T-helper 1 cell treated with Interleukin-12 subunit alpha and Interleukin-12 subunit beta and Interleukin-4 antibody, amounts not matched to agents 30 μg/mL and 1 μg/mL, for 36 hours (primary cell): ENCODE results near the gene MICAL2.
A peak's percentile ranks its signal among the peaks of the same experiment; 100 is the strongest.

Experiments
- H3K27ac Mint-ChIP-seq: one replicate; pipeline ENCODE4 v1.8.0; 2021; ENCODE audit warnings: mild to moderate bottlenecking, mixed read lengths
- H3K27me3 Mint-ChIP-seq: one replicate; pipeline ENCODE4 v1.8.0; 2021; ENCODE audit warnings: low read depth, mixed read lengths
- H3K36me3 Mint-ChIP-seq: one replicate; pipeline ENCODE4 v1.8.0; 2021; ENCODE audit warnings: low read depth, mixed read lengths
- H3K4me1 Mint-ChIP-seq: one replicate; pipeline ENCODE4 v1.8.0; 2021; ENCODE audit warnings: low read depth, mixed read lengths
- H3K4me3 Mint-ChIP-seq: one replicate; pipeline ENCODE4 v1.8.0; 2021; ENCODE audit warnings: mild to moderate bottlenecking, moderate library complexity, mixed read lengths
- H3K9me3 Mint-ChIP-seq: one replicate; pipeline ENCODE4 v1.8.0; 2021; ENCODE audit warnings: mixed read lengths

The MICAL2 gene

GRCh38 chr11:12215181-12215593 lies 104.8 kb downstream of the MICAL2 start:
- Mint-ChIP-seq H3K9me3 (no peaks in the 10 kb centered on the region), H3K27ac (no peak overlapping the region), H3K27me3 (no peaks in the 10 kb centered on the region), H3K4me3 (no peak overlapping the region), H3K36me3 (peaks cover 47% of the 10 kb centered on the region), H3K4me1 (peaks cover 29% of the 10 kb centered on the region)

- Mint-ChIP-seq H3K36me3 (peaks cover 46% of the 10 kb centered on the region), H3K4me3 (no peak overlapping the region), H3K27me3 (no peaks in the 10 kb centered on the region), H3K27ac (no peak overlapping the region), H3K4me1 (peaks cover 31% of the 10 kb centered on the region), H3K9me3 (no peaks in the 10 kb centered on the region)
Measured at GRCh38 chr11:12216041-12216451, 105.7 kb downstream of the MICAL2 start.

GRCh38 chr11:12216671-12217374 lies 106.4 kb downstream of the MICAL2 start:
- Mint-ChIP-seq H3K4me3 (no peak overlapping the region), H3K9me3 (no peaks in the 10 kb centered on the region), H3K36me3 (peaks cover 52% of the 10 kb centered on the region), H3K27ac (peak overlapping the region; percentile 26), H3K27me3 (no peaks in the 10 kb centered on the region), H3K4me1 (peaks cover 35% of the 10 kb centered on the region)

GRCh38 chr11:12217879-12218278 lies 107.5 kb downstream of the MICAL2 start:
- Mint-ChIP-seq H3K4me3 (no peak overlapping the region), H3K36me3 (peaks cover 55% of the 10 kb centered on the region), H3K4me1 (peaks cover 40% of the 10 kb centered on the region), H3K27ac (no peak overlapping the region), H3K9me3 (no peaks in the 10 kb centered on the region), H3K27me3 (no peaks in the 10 kb centered on the region)

GRCh38 chr11:12218909-12219308 lies 108.5 kb downstream of the MICAL2 start:
- Mint-ChIP-seq H3K27me3 (no peaks in the 10 kb centered on the region), H3K4me1 (peaks cover 51% of the 10 kb centered on the region), H3K27ac (peak overlapping the region; percentile 34), H3K36me3 (peaks cover 55% of the 10 kb centered on the region), H3K4me3 (no peak overlapping the region), H3K9me3 (no peaks in the 10 kb centered on the region)

GRCh38 chr11:12219757-12220156 lies 109.4 kb downstream of the MICAL2 start:
- Mint-ChIP-seq H3K27ac (no peak overlapping the region), H3K9me3 (no peaks in the 10 kb centered on the region), H3K4me1 (peaks cover 58% of the 10 kb centered on the region), H3K27me3 (no peaks in the 10 kb centered on the region), H3K36me3 (peaks cover 61% of the 10 kb centered on the region), H3K4me3 (no peak overlapping the region)

- no peaks in the 10 kb centered on the region for H3K9me3 Mint-ChIP-seq
- H3K4me3 Mint-ChIP-seq = no peak overlapping the region
- peaks cover 59% of the 10 kb centered on the region for H3K36me3 Mint-ChIP-seq
- H3K27me3 Mint-ChIP-seq = no peaks in the 10 kb centered on the region
- peaks cover 57% of the 10 kb centered on the region for H3K4me1 Mint-ChIP-seq
- no peak overlapping the region for H3K27ac Mint-ChIP-seq
Measured at GRCh38 chr11:12220305-12220704, 109.9 kb downstream of the MICAL2 start.

GRCh38 chr11:12221051-12221535 lies 110.7 kb downstream of the MICAL2 start:
- Mint-ChIP-seq H3K4me3 (no peak overlapping the region), H3K36me3 (peaks cover 57% of the 10 kb centered on the region), H3K27me3 (no peaks in the 10 kb centered on the region), H3K27ac (peak overlapping the region; percentile 62), H3K4me1 (peaks cover 58% of the 10 kb centered on the region), H3K9me3 (no peaks in the 10 kb centered on the region)

GRCh38 chr11:12222055-12222792 lies 111.8 kb downstream of the MICAL2 start:
- H3K4me3 Mint-ChIP-seq = no peak overlapping the region
- no peaks in the 10 kb centered on the region for H3K9me3 Mint-ChIP-seq
- H3K4me1 Mint-ChIP-seq = peaks cover 53% of the 10 kb centered on the region
- peaks cover 63% of the 10 kb centered on the region for H3K36me3 Mint-ChIP-seq
- H3K27ac Mint-ChIP-seq = peak overlapping the region; percentile 62
- H3K27me3 Mint-ChIP-seq = no peaks in the 10 kb centered on the region

GRCh38 chr11:12223771-12224536 lies 113.6 kb downstream of the MICAL2 start:
- H3K9me3 Mint-ChIP-seq = no peaks in the 10 kb centered on the region
- no peaks in the 10 kb centered on the region for H3K27me3 Mint-ChIP-seq
- H3K27ac Mint-ChIP-seq = peak overlapping the region; percentile 98
- H3K4me1 Mint-ChIP-seq = peaks cover 50% of the 10 kb centered on the region
- H3K4me3 Mint-ChIP-seq = peak overlapping the region; percentile 72
- peaks cover 68% of the 10 kb centered on the region for H3K36me3 Mint-ChIP-seq

GRCh38 chr11:12224537-12224893 lies 114.1 kb downstream of the MICAL2 start:
- Mint-ChIP-seq H3K36me3 (peaks cover 65% of the 10 kb centered on the region), H3K4me1 (peaks cover 50% of the 10 kb centered on the region), H3K27ac (peak overlapping the region; percentile 98), H3K4me3 (peak overlapping the region; percentile 72), H3K27me3 (no peaks in the 10 kb centered on the region), H3K9me3 (no peaks in the 10 kb centered on the region)

GRCh38 chr11:12225046-12225739 lies 114.8 kb downstream of the MICAL2 start:
- peaks cover 64% of the 10 kb centered on the region for H3K36me3 Mint-ChIP-seq
- peaks cover 48% of the 10 kb centered on the region for H3K4me1 Mint-ChIP-seq
- no peaks in the 10 kb centered on the region for H3K9me3 Mint-ChIP-seq
- H3K27ac Mint-ChIP-seq = peak overlapping the region; percentile 98
- no peaks in the 10 kb centered on the region for H3K27me3 Mint-ChIP-seq
- no peak overlapping the region for H3K4me3 Mint-ChIP-seq

GRCh38 chr11:12226093-12226492 lies 115.7 kb downstream of the MICAL2 start:
- peaks cover 44% of the 10 kb centered on the region for H3K4me1 Mint-ChIP-seq
- no peaks in the 10 kb centered on the region for H3K27me3 Mint-ChIP-seq
- no peak overlapping the region for H3K4me3 Mint-ChIP-seq
- H3K27ac Mint-ChIP-seq = peak overlapping the region; percentile 62
- H3K36me3 Mint-ChIP-seq = peaks cover 70% of the 10 kb centered on the region
- no peaks in the 10 kb centered on the region for H3K9me3 Mint-ChIP-seq
